ENCODE results near the gene CIROP.
A peak's percentile ranks its signal among the peaks of the same experiment; 100 is the strongest.

CIROP gene

GRCh38 chr14:23101986-23102625 is 2.7 kb downstream of the CIROP start:
- no peak overlapping the region for H3K4me3 ChIP-seq (ENCODE audit: low read depth, low read length)
- TF ChIP-seq, protein P1, sequence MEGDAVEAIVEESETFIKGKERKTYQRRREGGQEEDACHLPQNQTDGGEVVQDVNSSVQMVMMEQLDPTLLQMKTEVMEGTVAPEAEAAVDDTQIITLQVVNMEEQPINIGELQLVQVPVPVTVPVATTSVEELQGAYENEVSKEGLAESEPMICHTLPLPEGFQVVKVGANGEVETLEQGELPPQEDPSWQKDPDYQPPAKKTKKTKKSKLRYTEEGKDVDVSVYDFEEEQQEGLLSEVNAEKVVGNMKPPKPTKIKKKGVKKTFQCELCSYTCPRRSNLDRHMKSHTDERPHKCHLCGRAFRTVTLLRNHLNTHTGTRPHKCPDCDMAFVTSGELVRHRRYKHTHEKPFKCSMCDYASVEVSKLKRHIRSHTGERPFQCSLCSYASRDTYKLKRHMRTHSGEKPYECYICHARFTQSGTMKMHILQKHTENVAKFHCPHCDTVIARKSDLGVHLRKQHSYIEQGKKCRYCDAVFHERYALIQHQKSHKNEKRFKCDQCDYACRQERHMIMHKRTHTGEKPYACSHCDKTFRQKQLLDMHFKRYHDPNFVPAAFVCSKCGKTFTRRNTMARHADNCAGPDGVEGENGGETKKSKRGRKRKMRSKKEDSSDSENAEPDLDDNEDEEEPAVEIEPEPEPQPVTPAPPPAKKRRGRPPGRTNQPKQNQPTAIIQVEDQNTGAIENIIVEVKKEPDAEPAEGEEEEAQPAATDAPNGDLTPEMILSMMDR (IDR thresholded peaks at IDR 0.05; ENCODE audit: control insufficient read depth, extremely low read depth, insufficient read depth), result no peak

GRCh38 chr14:23101213-23101970 is 3.4 kb downstream of the CIROP start:
- no peak for DNase-seq (ENCODE audit: low read depth)
- no peak overlapping the region for H3K4me3 ChIP-seq (ENCODE audit: low read depth, low read length)

More at GRCh38 chr14:23101986-23102625, 2.7 kb downstream of the CIROP start:
- DNase-seq (ENCODE audit: low read depth), result no peak

DNA sequence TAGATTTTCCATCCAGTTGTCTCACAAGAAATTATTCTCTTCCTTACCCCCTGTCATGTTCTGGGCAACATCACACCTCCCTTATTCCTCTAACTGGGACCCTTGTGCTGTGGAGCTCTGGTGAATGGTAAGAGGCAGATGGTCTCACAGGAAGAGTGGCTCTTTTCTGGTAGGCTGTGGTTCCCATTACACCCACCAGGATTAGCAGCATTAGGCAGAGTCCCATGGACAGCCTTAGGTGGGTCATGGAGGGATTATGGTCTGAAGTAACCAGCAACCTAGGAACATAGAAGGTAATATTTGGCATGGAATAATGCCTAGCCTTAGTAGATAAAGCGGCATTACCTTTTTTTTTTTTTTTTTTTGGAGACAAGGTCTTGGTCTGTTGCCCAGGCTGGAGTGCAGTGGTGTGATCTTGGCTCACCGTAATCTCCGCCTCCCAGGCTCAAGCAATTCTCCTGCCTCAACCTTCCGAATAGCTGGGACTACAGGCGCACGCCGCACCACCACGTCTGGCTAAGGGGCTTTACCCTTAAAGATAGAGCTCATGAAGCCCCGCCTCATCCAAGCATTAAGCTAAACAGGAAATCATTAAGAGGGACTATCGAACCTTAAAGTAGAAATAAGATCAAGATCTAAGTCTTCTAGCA is 5.5 kb downstream of the CIROP start:
- TF ChIP-seq, protein P1 (IDR thresholded peaks at IDR 0.05; ENCODE audit: control insufficient read depth, extremely low read depth, insufficient read depth), result no peak
- no peak for DNase-seq (ENCODE audit: low read depth)
- no peak overlapping the region for H3K4me3 ChIP-seq (ENCODE audit: low read depth, low read length)

More at GRCh38 chr14:23101213-23101970, 3.4 kb downstream of the CIROP start:
- TF ChIP-seq, protein P1 (IDR thresholded peaks at IDR 0.05; ENCODE audit: control insufficient read depth, extremely low read depth, insufficient read depth), result no peak

- no peak overlapping the region for H3K4me3 ChIP-seq (ENCODE audit: low read depth, low read length)
- DNase-seq (ENCODE audit: low read depth), result no peak
Observed at GRCh38 chr14:23097786-23098185, 7.0 kb downstream of the CIROP start.

GRCh38 chr14:23095196-23096108 is 9.3 kb downstream of the CIROP start, which contains the start of gene C14orf119:
TSS of gene C14orf119 (plus strand) at chr14:23095505. CDS start at chr14:23097659, 2,154 bp downstream.
- TF ChIP-seq, protein P1 (IDR thresholded peaks at IDR 0.05; ENCODE audit: control insufficient read depth, extremely low read depth, insufficient read depth), result no peak
- H3K4me3 ChIP-seq (ENCODE audit: low read depth, low read length), result peak within 1 kb of the TSS; percentile 86
- peak; percentile 99 for DNase-seq (ENCODE audit: low read depth)

More at GRCh38 chr14:23097786-23098185, 7.0 kb downstream of the CIROP start:
- TF ChIP-seq, protein P1 (IDR thresholded peaks at IDR 0.05; ENCODE audit: control insufficient read depth, extremely low read depth, insufficient read depth), result no peak

- peak within 1 kb of the TSS; percentile 86 for H3K4me3 ChIP-seq (ENCODE audit: low read depth, low read length)
- peak; percentile 49 for DNase-seq (ENCODE audit: low read depth)
- TF ChIP-seq, protein P1 (IDR thresholded peaks at IDR 0.05; ENCODE audit: control insufficient read depth, extremely low read depth, insufficient read depth), result no peak
Observed at GRCh38 chr14:23094666-23095195, 10.1 kb downstream of the CIROP start, which contains the start of gene ACIN1. TSS of gene ACIN1 (minus strand) at chr14:23095136. CDS start at chr14:23095112, 24 bp downstream.

All from LNCaP clone FGC (cell line).